K562 (cell line): Measurements from ENCODE around the gene CEP44. TPM values are rescaled to one million over a fixed set of nuclear protein-coding genes. Genes with fewer than 3 reads are reported as not detected.
A peak's percentile ranks its signal among the peaks of the same experiment; 100 is the strongest.

Experiments used
- BDP1 ChIP-seq: IDR thresholded peaks from 3 replicates; pipeline ENCODE4 v1.6.1; 2011; ENCODE audit not compliant: insufficient read length, insufficient read depth
- BRCA1 ChIP-seq, 2 experiments: fragments of 450-650 bp in 1 of 2; sonication (generic) in 1 of 2; formaldehyde crosslinking in 1 of 2; IDR thresholded peaks; 2 replicates each; pipeline versions ENCODE4 v1.5.0 to v1.6.1; 2017 to 2020; ENCODE audit warnings: mild to moderate bottlenecking in 1 of 2, missing genetic modification reagents in 1 of 2
- CHCHD3 ChIP-seq: fragments of 250-450 bp; sonication (Bioruptor Pico); IDR thresholded peaks from 2 replicates; pipeline ENCODE4 v2.1.2; 2022; ENCODE audit warnings: mild to moderate bottlenecking
- DACH1 ChIP-seq: fragments of 450-650 bp; IDR thresholded peaks from 2 replicates; pipeline ENCODE4 v1.6.1; 2018; ENCODE audit not compliant: partially characterized antibody
- MBD2 ChIP-seq: sonication (generic); IDR thresholded peaks from 2 replicates; pipeline ENCODE4 v1.6.1; 2016; ENCODE audit warnings: low read depth, borderline replicate concordance
- NCOA1 ChIP-seq: fragments of 450-650 bp; IDR thresholded peaks from 2 replicates; pipeline ENCODE4 v1.6.1; 2016; ENCODE audit warnings: low read depth
- NCOR1 ChIP-seq: fragments of 450-650 bp; IDR thresholded peaks from 2 replicates; pipeline ENCODE4 v1.6.1; 2016; ENCODE audit warnings: mild to moderate bottlenecking, moderate library complexity
- NUFIP1 ChIP-seq: fragments of 450-650 bp; IDR thresholded peaks from 2 replicates; pipeline ENCODE4 v1.6.1; 2018; ENCODE audit not compliant: partially characterized antibody
- PHF20 ChIP-seq: fragments of 450-650 bp; IDR thresholded peaks from 2 replicates; pipeline ENCODE4 v1.6.1; 2018; ENCODE audit not compliant: partially characterized antibody
- RBM34 ChIP-seq: fragments of 200-400 bp; formaldehyde crosslinking; IDR thresholded peaks from 2 replicates; pipeline ENCODE4 v1.6.1; 2018; ENCODE audit warnings: low read length, borderline replicate concordance; ENCODE audit not compliant: insufficient read depth
- RCOR1 ChIP-seq, 2 experiments: IDR thresholded peaks; 2 replicates each; pipeline ENCODE4 v1.6.1; 2012; ENCODE audit warnings: low read depth in 2 of 2, low read length in 2 of 2, borderline replicate concordance in 1 of 2, improper control_type of control experiment in 1 of 2
- RFX7 ChIP-seq: fragments of 250-450 bp; sonication (Bioruptor Pico); IDR thresholded peaks from 2 replicates; pipeline ENCODE4 v1.5.1; 2021; ENCODE audit warnings: mild to moderate bottlenecking
- SP2 ChIP-seq: IDR thresholded peaks from 2 replicates; pipeline ENCODE4 v1.6.1; 2011; ENCODE audit warnings: mild to moderate bottlenecking, low read depth, low read length, moderate library complexity; ENCODE audit not compliant: poor library complexity, severe bottlenecking; ENCODE audit errors: extremely low read depth
- WHSC1 ChIP-seq: IDR thresholded peaks from one replicate; pipeline ENCODE4 v1.6.1; 2012; ENCODE audit warnings: low read length, control low read depth, inconsistent platforms
- ZFP1 ChIP-seq: fragments of 450-650 bp; formaldehyde crosslinking; IDR thresholded peaks from 2 replicates; pipeline ENCODE4 v1.4.0; 2020; ENCODE audit warnings: mild to moderate bottlenecking, mixed read lengths
- ZNF133 ChIP-seq: fragments of 250-450 bp; sonication (Bioruptor Pico); IDR thresholded peaks from 2 replicates; pipeline ENCODE4 v1.4.0; 2020; ENCODE audit warnings: mild to moderate bottlenecking
- ZNF274 ChIP-seq: IDR thresholded peaks from 2 replicates; pipeline ENCODE4 v1.6.1; 2011; ENCODE audit warnings: low read depth, mild to moderate bottlenecking, low read length, moderate library complexity, borderline replicate concordance
- ZNF3 ChIP-seq: fragments of 250-450 bp; sonication (Bioruptor Pico); IDR thresholded peaks from 2 replicates; pipeline ENCODE4 v1.5.0; 2021; ENCODE audit warnings: mild to moderate bottlenecking, moderate library complexity
- ZNF592 ChIP-seq: fragments of 450-650 bp; IDR thresholded peaks from 2 replicates; pipeline ENCODE4 v1.6.1; 2017; ENCODE audit warnings: antibody characterized with exemption, mild to moderate bottlenecking
- ZNF639 ChIP-seq, 2 experiments: fragments of 200-800 bp in 1 of 2; sonication (Bioruptor generic) in 1 of 2; sonication (generic) in 1 of 2; formaldehyde crosslinking in 1 of 2; IDR thresholded peaks in 1 of 2; conservative IDR thresholded peaks in 1 of 2; 2 replicates each; pipeline versions ENCODE4 v1.5.0 to v1.6.1; 2016 to 2020; ENCODE audit warnings: missing compliant biosample characterization in 1 of 2, missing genetic modification characterization in 1 of 2, missing genetic modification reagents in 1 of 2
- polyA plus RNA-seq, 8 experiments: library from polyadenylated mRNA; depleted of rRNA in 4 of 8; stranded (reverse) in 5 of 8; unstranded in 3 of 8; fragments of >200 nt; fragmentation: Nextera tagmentation in 2 of 8; fragmentation: Illumina TruSeq in 1 of 8; extraction: Ambion mirVana in 2 of 8; extraction: Trizol in 1 of 8; gene quantifications; 2 replicates each; pipeline versions ENCODE4 v1.2.1 to v1.2.3, GENCODE V29; 2011 to 2014; ENCODE audit warnings: inconsistent platforms in 1 of 8, missing spikeins in 1 of 8
- total RNA-seq, 7 experiments: library from RNA; depleted of rRNA in 6 of 7; stranded (reverse); fragments of >200 nt in 6 of 7; fragmentation: Illumina TruSeq in 2 of 7; extraction: Trizol in 2 of 7; gene quantifications; 2 replicates each; pipeline versions ENCODE4 v1.2.1 to v1.2.3, GENCODE V29; 2011 to 2021; ENCODE audit warnings: low replicate concordance in 1 of 7

The CEP44 gene
- total and polyA plus RNA-seq, 9 of the 15 experiments (the other 6 are each of a cell fraction or from before 2014, with no cell fraction given), result 19.6 to 45.0 (median 24.4) TPM

- no peak for TF ChIP-seq BRCA1 (IDR thresholded peaks at IDR 0.05)
- TF ChIP-seq BRCA1 (CRISPR knock-in tag; IDR thresholded peaks at IDR 0.05), result no peak
- TF ChIP-seq MBD2, result no peak; the same call in 1 of the 2 replicates
- TF ChIP-seq ZNF133 (CRISPR knock-in tag), result no peak
- TF ChIP-seq NCOA1, result no peak
- no peak for TF ChIP-seq ZNF274
- TF ChIP-seq DACH1, result no peak
- no peak for TF ChIP-seq BDP1
- TF ChIP-seq RFX7, result no peak
- TF ChIP-seq ZNF3 (CRISPR knock-in tag), result no peak
- no peak for TF ChIP-seq RBM34
- 0 out of 2 replicates have a peak, but pooled peaks have one; percentile 16 for TF ChIP-seq ZFP1
- peak; percentile 56; the same call in 1 of the 2 replicates for TF ChIP-seq NCOR1
- no peak for TF ChIP-seq CHCHD3 (CRISPR knock-in tag)
- no peak for TF ChIP-seq SP2
- TF ChIP-seq ZNF592, result no peak
- no peak for TF ChIP-seq NUFIP1
- TF ChIP-seq ZNF639 (CRISPR knock-in tag; conservative IDR thresholded peaks at IDR 0.05 in 1 of 2, IDR thresholded peaks at IDR 0.05 in 1 of 2), result peak in 1 of 2 experiments; percentile 54; a peak in 1 of 4 replicates
- no peak for TF ChIP-seq WHSC1
- TF ChIP-seq RCOR1 (IDR thresholded peaks at IDR 0.05; ENCODE audit: borderline replicate concordance in 1 of 2, low read depth in 2 of 2, low read length in 2 of 2), result 0 out of 4 replicates have a peak, but pooled peaks of 1 of the 2 experiments have one; percentile 4
- peak; percentile 55 for TF ChIP-seq PHF20
Measured at GRCh38 chr4:174283507-174284471, at the start of gene CEP44, which contains the start of gene FBXO8 (continued).
